Osteocyte (in vitro differentiated cells): ENCODE data around the gene TAGAP. TPM values are rescaled to one million over a fixed set of nuclear protein-coding genes. Genes with fewer than 3 reads are reported as not detected.
"Not testable (repeated sequence)": the region's sequence is repeated elsewhere in the genome, so short reads cannot be mapped to it uniquely, and the experiment has no call there.

Experiments
- DNase-seq: peaks from one replicate; pipeline ENCODE4 v3.0.0; 2021; ENCODE audit warnings: mixed read lengths; ENCODE audit not compliant: unreplicated experiment; ENCODE audit errors: extremely low spot score
- H3K27ac Mint-ChIP-seq: one replicate; pipeline ENCODE4 v1.8.0; 2021; ENCODE audit warnings: mild to moderate bottlenecking, mixed read lengths; ENCODE audit not compliant: unreplicated experiment
- H3K27me3 Mint-ChIP-seq: one replicate; pipeline ENCODE4 v1.8.0; 2021; ENCODE audit warnings: mixed read lengths; ENCODE audit not compliant: unreplicated experiment
- H3K36me3 Mint-ChIP-seq: one replicate; pipeline ENCODE4 v1.8.0; 2021; ENCODE audit warnings: mixed read lengths; ENCODE audit not compliant: unreplicated experiment
- H3K4me1 Mint-ChIP-seq: one replicate; pipeline ENCODE4 v1.8.0; 2021; ENCODE audit warnings: mixed read lengths; ENCODE audit not compliant: unreplicated experiment
- H3K4me3 Mint-ChIP-seq: one replicate; pipeline ENCODE4 v1.8.0; 2021; ENCODE audit warnings: mild to moderate bottlenecking, moderate library complexity, mixed read lengths; ENCODE audit not compliant: unreplicated experiment
- H3K9me3 Mint-ChIP-seq: one replicate; pipeline ENCODE4 v1.8.0; 2021; ENCODE audit warnings: mixed read lengths; ENCODE audit not compliant: unreplicated experiment
- CTCF ChIP-seq: fragments of 200-600 bp; sonication (generic); IDR thresholded peaks from 2 replicates; pipeline ENCODE4 v1.5.0; 2021; ENCODE audit warnings: antibody characterized with exemption, mild to moderate bottlenecking, moderate library complexity
- total RNA-seq: library from RNA; stranded (reverse); gene quantifications from 2 replicates; pipeline ENCODE4 v1.2.1, GENCODE V29; 2021

TAGAP gene
- total RNA-seq, 1 donor from 2014 or later, result not detected

GRCh38 chr6:159012201-159012600 is 32.6 kb downstream of the TAGAP start:
- no peak overlapping the region for H3K4me3 Mint-ChIP-seq
- no peaks in the 10 kb centered on the region for H3K36me3 Mint-ChIP-seq
- H3K27me3 Mint-ChIP-seq, result no peaks in the 10 kb centered on the region
- H3K27ac Mint-ChIP-seq, result no peak overlapping the region
- no peaks in the 10 kb centered on the region for H3K9me3 Mint-ChIP-seq
- no peak for DNase-seq
- no peaks in the 10 kb centered on the region for H3K4me1 Mint-ChIP-seq
- no peak for TF ChIP-seq CTCF

GRCh38 chr6:159010037-159010612 is 34.7 kb downstream of the TAGAP start:
- not testable (repeated sequence) for H3K36me3 Mint-ChIP-seq, H3K27me3 Mint-ChIP-seq, DNase-seq, H3K9me3 Mint-ChIP-seq, H3K27ac Mint-ChIP-seq, H3K4me3 Mint-ChIP-seq, H3K4me1 Mint-ChIP-seq

DNA sequence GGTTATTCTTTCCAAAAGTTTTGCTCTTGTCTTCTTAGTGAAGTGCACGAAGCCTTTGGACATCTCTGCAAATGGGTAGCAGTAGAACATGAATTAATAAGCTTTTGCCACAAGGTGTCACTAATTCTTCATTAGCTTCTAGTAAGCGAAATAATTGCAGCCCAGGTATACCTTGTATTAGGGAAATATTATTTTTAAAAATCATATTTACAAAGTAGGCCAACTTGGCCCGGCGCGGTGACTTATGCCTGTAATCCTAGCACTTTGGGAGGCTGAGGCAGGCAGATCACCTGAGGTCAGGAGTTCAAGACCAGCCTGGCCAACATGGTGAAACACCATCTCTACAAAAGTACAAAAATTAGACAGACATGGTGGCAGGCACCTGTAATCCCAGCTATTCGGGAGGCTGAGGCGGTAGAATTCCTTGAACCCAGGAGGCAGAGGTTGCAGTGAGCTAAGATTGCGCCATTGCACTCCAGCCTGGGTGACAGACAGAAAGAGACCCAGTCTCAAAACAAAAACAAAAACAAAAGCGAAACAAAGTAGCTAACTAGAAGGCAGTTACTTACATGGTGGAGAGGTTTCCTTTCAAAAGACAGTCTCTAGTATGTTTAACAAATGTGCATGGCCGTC is 36.0 kb downstream of the TAGAP start:
- H3K27ac Mint-ChIP-seq, result no peak overlapping the region
- H3K4me3 Mint-ChIP-seq, result no peak overlapping the region
- TF ChIP-seq CTCF, result peak; percentile 46
- no peaks in the 10 kb centered on the region for H3K4me1 Mint-ChIP-seq
- DNase-seq, result no peak
- no peaks in the 10 kb centered on the region for H3K27me3 Mint-ChIP-seq
- H3K9me3 Mint-ChIP-seq, result no peaks in the 10 kb centered on the region
- H3K36me3 Mint-ChIP-seq, result no peaks in the 10 kb centered on the region

- TF ChIP-seq CTCF, result no peak
- no peak for DNase-seq
- Mint-ChIP-seq H3K27ac (no peak overlapping the region), H3K36me3 (no peaks in the 10 kb centered on the region), H3K27me3 (no peaks in the 10 kb centered on the region), H3K9me3 (no peaks in the 10 kb centered on the region), H3K4me3 (no peak overlapping the region), H3K4me1 (no peaks in the 10 kb centered on the region)
Observed at GRCh38 chr6:159007510-159007909, 37.3 kb downstream of the TAGAP start.

- peaks cover 5% of the 10 kb centered on the region for H3K4me1 Mint-ChIP-seq
Observed at GRCh38 chr6:159005436-159005835, 39.4 kb downstream of the TAGAP start.

More at GRCh38 chr6:159005436-159005835, 39.4 kb downstream of the TAGAP start:
- no peak overlapping the region for H3K27ac Mint-ChIP-seq
- no peaks in the 10 kb centered on the region for H3K36me3 Mint-ChIP-seq
- no peaks in the 10 kb centered on the region for H3K27me3 Mint-ChIP-seq
- TF ChIP-seq CTCF, result no peak
- H3K9me3 Mint-ChIP-seq, result no peaks in the 10 kb centered on the region
- DNase-seq, result no peak
- no peak overlapping the region for H3K4me3 Mint-ChIP-seq
